IPS-11a (cell line): ENCODE measurements around the gene SMIM7.
"Not testable (repeated sequence)": the region's sequence is repeated elsewhere in the genome, so short reads cannot be mapped to it uniquely, and the experiment has no call there.

Experiments
- H3K4me3 ChIP-seq: one replicate; pipeline ENCODE4 v1.5.1; 2013; ENCODE audit warnings: low read depth, low read length, control low read depth

The SMIM7 gene

DNA sequence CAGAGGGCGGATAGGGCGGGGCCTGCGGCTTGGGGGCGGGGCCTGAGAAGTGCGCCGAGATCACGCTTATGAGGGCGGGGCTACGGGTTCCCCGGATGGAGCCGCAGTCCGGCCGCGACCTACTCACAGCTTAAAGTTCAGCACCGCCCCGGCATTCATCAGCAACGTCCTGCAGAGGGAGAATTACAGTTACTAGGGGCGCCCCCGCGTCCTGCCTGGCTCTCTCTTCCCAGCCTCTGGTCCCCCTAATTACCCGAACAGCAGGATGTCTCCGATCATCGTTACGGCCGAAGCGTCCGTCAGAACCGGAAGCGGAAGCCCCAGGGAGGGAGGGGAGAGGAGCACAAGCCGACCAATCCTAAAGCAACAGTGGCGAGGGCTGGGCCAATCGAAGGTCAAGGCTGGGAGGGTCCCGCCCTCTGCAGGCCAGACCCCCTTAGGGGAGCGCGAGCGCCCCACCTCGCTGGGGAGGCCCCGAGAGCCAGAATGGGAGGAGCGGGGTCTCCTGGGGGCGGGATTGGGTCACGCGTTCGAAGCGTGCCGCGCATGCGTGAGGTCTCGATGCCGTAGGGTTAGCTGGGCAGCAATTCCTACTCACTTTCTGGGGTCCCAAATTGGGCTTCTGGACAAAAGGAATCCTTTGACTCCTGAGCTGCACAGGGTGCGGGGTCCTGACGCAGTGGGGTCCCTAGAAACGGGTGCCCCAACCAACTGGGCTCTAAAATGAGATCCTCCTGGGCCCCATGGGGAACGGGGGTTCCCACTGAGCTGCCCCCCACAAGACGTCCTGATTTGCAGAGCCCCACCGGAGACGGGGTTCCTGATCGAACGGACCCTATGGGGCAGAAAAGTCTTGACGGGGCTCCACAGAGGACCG lies at the start of gene SMIM7:
SMIM7 (minus strand) TSS at position 313 of the 877 bp plus-strand sequence; CDS start at position 279, 34 bp downstream.
- H3K4me3 ChIP-seq, result peak within 1 kb of the TSS; percentile 92

DNA sequence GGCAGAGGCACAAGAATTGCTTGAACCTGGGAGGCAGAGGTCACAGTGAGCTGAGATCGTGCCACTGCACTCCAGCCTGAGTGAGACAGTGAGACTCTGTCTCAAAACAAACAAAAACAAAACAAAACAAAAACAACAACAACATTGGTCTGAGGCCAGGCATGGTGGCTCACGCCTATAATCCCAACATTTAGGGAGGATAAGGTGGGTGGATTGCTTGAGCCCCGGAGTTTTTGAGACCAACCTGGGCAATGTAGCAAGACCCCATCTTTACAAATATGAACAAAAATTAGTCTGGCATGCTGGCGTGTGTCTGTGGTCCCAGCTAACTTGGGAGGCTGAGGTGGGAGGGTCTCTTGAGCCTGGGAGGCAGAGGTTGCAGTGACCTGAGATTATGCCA lies 43.7 kb upstream of the SMIM7 start:
- H3K4me3 ChIP-seq, result no peak overlapping the region

DNA sequence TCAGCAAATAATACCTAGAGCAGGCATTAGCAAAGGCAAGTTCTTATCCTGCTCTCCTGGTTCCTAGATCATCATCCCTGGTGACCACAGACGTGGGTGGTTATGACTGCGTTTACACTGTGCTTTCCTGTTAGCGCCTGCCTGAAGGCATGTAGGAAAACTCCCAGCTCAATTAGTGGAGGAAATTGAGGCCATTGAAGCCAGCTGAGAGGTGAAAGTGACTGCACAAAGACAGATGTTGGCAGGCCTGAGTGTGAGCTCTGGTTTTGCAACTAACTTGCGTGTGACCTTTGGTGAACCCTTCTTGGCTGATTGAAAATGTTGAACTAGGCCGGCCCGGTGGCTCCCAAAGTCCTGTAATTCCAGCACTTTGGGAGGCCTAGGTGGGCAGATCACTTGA lies 42.2 kb upstream of the SMIM7 start:
- no peak overlapping the region for H3K4me3 ChIP-seq

DNA sequence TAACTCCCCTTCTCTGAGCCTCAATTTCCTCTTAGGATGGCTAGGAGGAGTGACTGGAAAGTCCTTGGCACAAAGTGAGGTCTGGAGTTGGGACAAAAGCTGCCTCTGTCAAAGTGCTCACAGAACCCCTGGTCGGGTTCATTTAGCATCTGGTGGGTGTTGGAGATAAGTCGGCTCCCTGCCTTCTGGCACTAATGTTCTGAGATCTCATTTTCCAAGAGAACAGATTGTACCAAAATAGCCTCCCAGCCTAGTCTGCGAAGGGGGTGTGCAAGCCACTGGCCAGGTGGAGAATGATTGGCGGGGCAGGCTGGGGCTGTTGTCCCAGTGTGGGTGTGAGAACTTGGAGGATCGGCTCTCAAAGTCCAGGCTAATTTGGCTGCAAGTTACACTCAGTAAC lies 39.0 kb upstream of the SMIM7 start:
- no peak overlapping the region for H3K4me3 ChIP-seq

DNA sequence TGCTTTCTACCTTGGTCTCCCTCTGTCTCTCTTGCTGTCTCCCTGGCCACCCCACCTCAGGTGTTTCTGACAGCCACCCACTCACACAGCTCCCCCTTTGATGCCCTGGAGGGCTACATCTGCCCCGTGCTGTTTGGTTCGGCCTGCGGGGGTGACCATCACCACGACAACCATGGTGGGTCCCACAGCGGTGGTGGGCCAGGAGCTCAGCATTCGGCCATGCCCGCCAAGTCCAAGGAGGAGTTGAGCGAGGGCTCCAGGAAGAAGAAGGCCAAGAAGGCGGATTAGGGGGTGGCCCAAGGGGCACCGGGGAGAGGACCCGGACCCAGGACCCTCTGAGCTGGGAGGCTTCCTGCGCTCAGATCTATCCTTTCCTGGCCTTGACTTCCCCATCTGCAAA lies 28.1 kb upstream of the SMIM7 start:
- no peak overlapping the region for H3K4me3 ChIP-seq

DNA sequence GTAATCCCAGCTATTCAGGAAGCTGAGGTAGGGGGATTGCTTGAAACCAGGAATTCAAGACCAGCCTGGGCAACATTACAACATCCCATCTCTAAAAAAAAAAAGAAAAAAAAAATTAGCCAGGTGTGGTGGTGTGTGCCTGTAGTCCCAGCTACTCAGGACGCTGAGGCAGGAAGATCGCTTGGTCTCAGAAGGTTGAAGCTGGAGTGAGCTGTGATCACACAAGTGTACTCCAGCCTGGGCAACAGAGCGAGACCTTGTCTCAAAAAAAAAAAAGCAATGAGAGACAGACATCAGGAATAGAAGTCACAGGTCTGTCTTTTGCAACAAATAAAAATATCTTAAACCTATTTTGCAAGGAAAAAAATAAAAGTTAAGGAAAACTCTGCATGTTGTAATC lies 24.3 kb upstream of the SMIM7 start:
- H3K4me3 ChIP-seq, result no peak overlapping the region

- no peak overlapping the region for H3K4me3 ChIP-seq
Measured at GRCh38 chr19:16682539-16682938, 22.6 kb upstream of the SMIM7 start.

DNA sequence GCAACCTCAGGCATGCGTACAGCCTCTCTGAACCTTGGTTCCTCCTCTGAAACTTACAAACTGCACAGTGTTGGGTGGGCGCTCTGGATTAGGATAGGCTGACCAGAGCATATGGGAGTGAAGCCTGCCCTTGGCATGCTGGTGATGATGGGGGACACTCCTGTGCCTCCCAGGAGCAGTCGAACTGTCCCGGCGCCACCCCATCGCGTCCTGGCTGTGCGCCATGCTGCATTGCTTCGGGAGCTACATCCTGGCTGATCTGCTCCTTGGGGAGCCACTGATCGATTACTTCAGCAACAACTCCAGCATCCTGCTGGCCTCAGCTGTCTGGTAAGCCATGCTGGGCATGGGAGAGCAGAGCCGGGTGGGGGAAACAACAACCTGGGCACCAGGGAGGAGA lies 19.9 kb upstream of the SMIM7 start:
- H3K4me3 ChIP-seq, result no peak overlapping the region

DNA sequence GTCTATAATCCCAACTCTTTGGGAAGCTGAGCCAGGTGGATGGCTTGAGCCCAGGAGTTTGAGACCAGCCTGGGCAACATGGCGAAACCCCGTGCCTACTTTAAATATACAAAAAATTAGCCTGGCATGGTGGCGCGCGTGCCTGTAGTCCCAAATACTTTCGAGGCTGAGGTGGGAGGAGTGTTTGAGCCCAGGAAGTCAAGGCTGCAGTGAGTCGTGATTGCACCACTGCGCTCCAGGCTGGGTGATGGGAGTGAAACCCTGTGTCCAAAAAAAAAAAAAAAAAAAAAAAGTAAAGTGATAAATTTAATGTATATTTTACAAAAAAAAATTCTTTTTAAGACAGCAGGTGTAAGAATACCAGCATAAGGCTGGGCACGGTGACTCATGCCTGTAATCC lies 18.6 kb upstream of the SMIM7 start:
- H3K4me3 ChIP-seq, result no peak overlapping the region

GRCh38 chr19:16677055-16677454 lies 17.1 kb upstream of the SMIM7 start:
- no peak overlapping the region for H3K4me3 ChIP-seq

- no peak overlapping the region for H3K4me3 ChIP-seq
Measured at GRCh38 chr19:16676101-16676798, 16.3 kb upstream of the SMIM7 start.

DNA sequence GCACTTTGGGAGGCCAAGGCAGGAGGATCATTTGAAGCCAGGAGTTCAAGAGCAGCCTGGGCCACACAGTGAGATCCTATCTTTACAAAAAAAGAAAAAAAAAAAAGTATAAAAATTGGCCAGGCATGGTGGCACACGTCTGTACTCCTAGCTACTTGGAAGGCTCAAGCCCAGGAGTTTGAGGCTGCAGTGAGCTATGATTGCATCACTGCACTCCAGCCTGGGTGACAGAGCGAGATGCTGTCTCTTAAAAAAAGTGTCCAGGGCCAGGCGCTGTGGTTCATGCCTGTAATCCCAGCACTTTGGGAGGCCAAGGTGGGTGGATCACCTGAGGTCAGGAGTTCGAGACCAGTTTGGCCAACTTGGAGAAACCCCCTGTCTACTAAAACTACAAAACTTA lies 13.9 kb upstream of the SMIM7 start:
- H3K4me3 ChIP-seq, result not testable (repeated sequence)

GRCh38 chr19:16673231-16673630 lies 13.3 kb upstream of the SMIM7 start:
- H3K4me3 ChIP-seq, result no peak overlapping the region

GRCh38 chr19:16671652-16672274 lies 11.8 kb upstream of the SMIM7 start:
- H3K4me3 ChIP-seq, result no peak overlapping the region

DNA sequence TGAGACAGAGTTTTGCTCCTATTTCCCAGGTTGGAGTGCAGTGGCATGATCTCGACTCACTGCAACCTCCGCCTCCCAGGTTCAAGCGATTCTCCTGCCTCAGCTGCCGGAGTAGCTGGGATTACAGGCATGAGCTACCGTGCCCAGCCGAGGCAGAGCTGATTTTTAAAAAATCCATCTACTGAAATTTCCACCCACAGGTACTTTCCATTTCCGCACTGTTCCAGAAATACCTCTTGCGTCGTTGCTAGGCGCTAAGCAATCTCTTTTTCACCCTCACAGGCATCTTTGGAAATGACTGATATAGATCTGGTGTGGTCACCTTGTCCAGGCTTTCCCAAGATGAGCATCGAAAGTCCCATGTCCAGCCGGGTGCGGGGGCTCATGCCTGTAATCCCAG lies 10.3 kb upstream of the SMIM7 start:
- H3K4me3 ChIP-seq, result no peak overlapping the region

- H3K4me3 ChIP-seq, result not testable (repeated sequence)
Measured at GRCh38 chr19:16668702-16669101, 8.8 kb upstream of the SMIM7 start.

GRCh38 chr19:16668176-16668575 lies 8.2 kb upstream of the SMIM7 start:
- H3K4me3 ChIP-seq, result no peak overlapping the region

GRCh38 chr19:16661480-16662034 lies 1.6 kb upstream of the SMIM7 start:
- H3K4me3 ChIP-seq, result peak overlapping the region; percentile 72

- peak within 1 kb of the TSS; percentile 92 for H3K4me3 ChIP-seq
Measured at GRCh38 chr19:16660763-16661479, 977 bp upstream of the SMIM7 start, which contains the start of gene TMEM38A. TSS of gene TMEM38A (plus strand) at chr19:16661139. CDS start at chr19:16661218, 79 bp downstream.

- peak overlapping the region; percentile 92 for H3K4me3 ChIP-seq
Measured at GRCh38 chr19:16659464-16659831, 496 bp downstream of the SMIM7 start.

DNA sequence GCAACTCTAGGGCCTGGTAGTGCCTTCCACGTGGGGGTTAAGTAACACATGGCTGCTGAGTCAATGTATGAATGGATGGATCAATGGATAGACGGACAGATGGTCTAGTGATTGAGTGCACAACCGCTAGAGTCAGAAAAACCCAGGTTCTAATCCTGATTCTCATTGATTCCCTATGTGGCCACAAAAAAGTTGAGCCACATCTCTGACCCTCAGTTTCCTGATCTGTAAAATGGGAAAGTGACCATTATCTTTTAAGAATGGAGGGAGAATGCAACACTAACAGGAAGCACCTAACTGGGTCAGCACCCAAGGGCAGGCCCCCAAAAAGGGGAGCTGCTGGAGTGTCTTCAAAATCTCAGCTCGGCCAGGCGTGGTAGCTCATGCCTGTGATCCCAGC lies 2.6 kb downstream of the SMIM7 start:
- H3K4me3 ChIP-seq, result no peak overlapping the region
